Activated naive CD4-positive, alpha-beta T cell treated with anti-CD3 and anti-CD28 coated beads, Interleukin-2, amount 50 U/mL, for 24 hours (primary cell): ENCODE measurements around the gene CCDC195.

Source experiments
- H3K27ac Mint-ChIP-seq: one replicate; pipeline ENCODE4 v1.8.0; 2021; ENCODE audit warnings: mild to moderate bottlenecking, mixed read lengths
- H3K27me3 Mint-ChIP-seq: one replicate; pipeline ENCODE4 v1.8.0; 2021; ENCODE audit warnings: mixed read lengths
- H3K36me3 Mint-ChIP-seq: one replicate; pipeline ENCODE4 v1.8.0; 2021; ENCODE audit warnings: mixed read lengths
- H3K4me1 Mint-ChIP-seq: one replicate; pipeline ENCODE4 v1.8.0; 2021; ENCODE audit warnings: mixed read lengths
- H3K4me3 Mint-ChIP-seq: one replicate; pipeline ENCODE4 v1.8.0; 2021; ENCODE audit warnings: mild to moderate bottlenecking, mixed read lengths
- H3K9me3 Mint-ChIP-seq: one replicate; pipeline ENCODE4 v1.8.0; 2021; ENCODE audit warnings: mixed read lengths

The CCDC195 gene, protein sequence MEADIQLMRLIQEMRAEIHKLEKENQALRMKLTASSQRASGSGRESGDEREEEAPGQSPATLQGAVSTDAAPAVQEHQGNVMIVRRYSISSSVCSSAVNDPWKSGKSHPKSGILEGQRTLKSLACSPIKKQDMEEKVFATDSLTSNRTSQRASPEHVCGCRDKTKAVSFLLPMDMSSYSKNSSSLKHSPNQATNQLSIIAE

DNA sequence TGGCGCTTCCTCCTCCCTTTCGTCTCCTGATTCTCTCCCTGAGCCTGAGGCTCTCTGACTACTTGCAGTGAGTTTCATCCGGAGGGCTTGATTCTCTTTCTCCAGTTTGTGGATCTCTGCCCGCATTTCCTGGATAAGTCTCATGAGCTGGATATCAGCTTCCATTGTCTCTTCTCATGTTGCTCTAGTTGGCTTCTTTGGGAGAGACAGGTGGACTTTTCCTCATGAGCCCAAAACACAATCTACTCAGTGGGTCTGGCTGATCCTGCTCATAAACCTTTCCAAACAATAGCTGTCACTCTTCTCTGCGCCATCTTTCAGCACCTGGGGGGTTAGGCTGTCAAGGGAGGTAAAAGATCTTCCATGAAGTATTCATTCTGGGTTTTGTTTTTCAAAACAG is at the start of gene CCDC195:
CCDC195 (minus strand) TSS at position 165 of the 400 bp plus-strand sequence; CDS start at position 165, 0 bp downstream.
- H3K4me3 Mint-ChIP-seq: no peak within 1 kb of the TSS
- H3K36me3 Mint-ChIP-seq: no peaks in the 10 kb centered on the region
- no peaks in the 10 kb centered on the region for H3K9me3 Mint-ChIP-seq
- no peaks in the 10 kb centered on the region for H3K4me1 Mint-ChIP-seq
- peaks cover 2% of the 10 kb centered on the region for H3K27me3 Mint-ChIP-seq
- no peak within 1 kb of the TSS for H3K27ac Mint-ChIP-seq

GRCh38 chr2:224764565-224765236 is 48.5 kb upstream of the CCDC195 start:
- H3K36me3 Mint-ChIP-seq: peaks cover 72% of the 10 kb centered on the region
- no peak overlapping the region for H3K4me3 Mint-ChIP-seq
- H3K27ac Mint-ChIP-seq: peak overlapping the region; percentile 71

GRCh38 chr2:224757934-224758548 is 41.9 kb upstream of the CCDC195 start:
- Mint-ChIP-seq H3K27ac (no peak overlapping the region), H3K27me3 (no peaks in the 10 kb centered on the region), H3K4me1 (peaks cover 5% of the 10 kb centered on the region), H3K9me3 (no peaks in the 10 kb centered on the region), H3K4me3 (no peak overlapping the region), H3K36me3 (peaks cover 53% of the 10 kb centered on the region)

More at GRCh38 chr2:224764565-224765236, 48.5 kb upstream of the CCDC195 start:
- Mint-ChIP-seq H3K27me3 (no peaks in the 10 kb centered on the region), H3K9me3 (no peaks in the 10 kb centered on the region), H3K4me1 (peaks cover 51% of the 10 kb centered on the region)

DNA sequence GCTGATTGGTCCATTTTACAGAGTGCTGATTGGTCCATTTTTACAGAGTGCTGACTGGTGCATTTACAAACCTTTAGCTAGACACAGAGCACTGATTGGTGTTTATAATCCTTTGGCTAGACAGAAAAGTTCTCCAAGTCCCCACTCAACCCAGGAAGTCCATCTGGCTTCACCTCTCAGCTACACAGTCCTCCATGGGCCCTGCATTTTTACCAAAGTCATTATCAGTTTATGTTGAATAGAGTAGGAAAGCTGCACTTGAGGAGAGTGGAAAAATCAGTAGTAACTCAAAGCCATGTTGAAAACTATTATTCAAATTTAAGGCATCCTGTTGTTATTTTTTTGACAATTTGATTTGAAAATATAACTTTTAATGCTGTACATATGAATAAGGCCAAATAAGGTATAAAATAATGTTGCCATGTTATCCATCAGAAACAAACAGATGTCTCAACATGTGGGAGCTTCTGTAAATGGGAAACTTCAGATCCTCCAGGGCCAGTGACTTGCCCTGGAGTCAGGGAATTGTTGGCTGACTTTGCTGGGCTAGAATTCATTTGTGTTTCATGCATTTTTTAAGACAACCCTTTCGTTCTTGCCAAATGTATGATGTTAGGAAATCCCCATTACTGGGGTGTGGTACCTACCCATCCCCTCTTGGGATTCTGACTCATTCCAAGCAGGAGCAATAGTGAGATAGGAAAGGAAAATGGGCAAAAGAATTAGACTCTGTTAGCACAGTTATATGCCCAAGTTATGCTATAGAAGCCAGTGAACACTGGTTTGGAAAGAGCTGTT is 37.8 kb upstream of the CCDC195 start:
- no peak overlapping the region for H3K4me3 Mint-ChIP-seq

DNA sequence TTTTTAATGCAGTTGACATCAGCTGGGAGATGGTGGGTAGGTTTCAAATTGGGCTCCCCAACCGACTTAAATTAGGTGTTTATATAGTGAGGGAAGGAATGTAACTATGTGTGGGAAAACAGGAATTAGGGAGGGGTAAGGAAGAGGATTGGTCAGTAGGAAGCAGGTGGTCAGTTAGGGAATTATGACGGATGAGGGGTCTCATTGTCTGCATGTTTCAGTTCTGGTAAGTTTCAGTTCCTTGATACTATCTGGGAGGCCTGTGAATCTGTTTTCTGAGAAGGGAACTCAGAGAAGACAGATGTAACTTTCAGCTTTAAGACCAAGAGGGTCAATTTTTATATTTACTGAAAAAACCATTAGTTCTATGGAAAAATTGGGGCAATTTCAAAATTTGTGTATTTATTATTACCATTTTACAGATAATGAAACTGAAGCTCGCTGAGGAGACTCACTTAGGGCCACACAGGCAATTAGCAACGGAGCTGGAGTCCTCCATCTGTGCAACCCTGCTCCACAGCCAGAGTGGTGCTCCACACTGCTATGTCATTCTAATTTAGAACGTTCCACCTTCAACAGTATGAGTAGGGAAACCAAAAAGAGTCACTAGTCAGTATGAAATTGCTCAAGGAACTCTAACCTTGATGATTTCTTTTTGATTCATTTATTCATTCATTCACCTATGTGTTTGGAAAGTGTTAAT is 36.0 kb upstream of the CCDC195 start:
- no peaks in the 10 kb centered on the region for H3K27me3 Mint-ChIP-seq
- H3K9me3 Mint-ChIP-seq: no peaks in the 10 kb centered on the region
- peaks cover 3% of the 10 kb centered on the region for H3K36me3 Mint-ChIP-seq
- H3K4me3 Mint-ChIP-seq: no peak overlapping the region
- H3K27ac Mint-ChIP-seq: no peak overlapping the region
- no peaks in the 10 kb centered on the region for H3K4me1 Mint-ChIP-seq

More for the DNA sequence above, 37.8 kb upstream of the CCDC195 start:
- peaks cover 21% of the 10 kb centered on the region for H3K36me3 Mint-ChIP-seq
- H3K4me1 Mint-ChIP-seq: no peaks in the 10 kb centered on the region
- H3K9me3 Mint-ChIP-seq: no peaks in the 10 kb centered on the region
- H3K27ac Mint-ChIP-seq: no peak overlapping the region
- H3K27me3 Mint-ChIP-seq: no peaks in the 10 kb centered on the region

GRCh38 chr2:224749136-224749535 is 33.0 kb upstream of the CCDC195 start:
- no peak overlapping the region for H3K27ac Mint-ChIP-seq
- H3K27me3 Mint-ChIP-seq: no peaks in the 10 kb centered on the region
- H3K9me3 Mint-ChIP-seq: no peaks in the 10 kb centered on the region
- H3K4me3 Mint-ChIP-seq: no peak overlapping the region
- H3K36me3 Mint-ChIP-seq: peaks cover under 1% of the 10 kb centered on the region
- H3K4me1 Mint-ChIP-seq: no peaks in the 10 kb centered on the region

DNA sequence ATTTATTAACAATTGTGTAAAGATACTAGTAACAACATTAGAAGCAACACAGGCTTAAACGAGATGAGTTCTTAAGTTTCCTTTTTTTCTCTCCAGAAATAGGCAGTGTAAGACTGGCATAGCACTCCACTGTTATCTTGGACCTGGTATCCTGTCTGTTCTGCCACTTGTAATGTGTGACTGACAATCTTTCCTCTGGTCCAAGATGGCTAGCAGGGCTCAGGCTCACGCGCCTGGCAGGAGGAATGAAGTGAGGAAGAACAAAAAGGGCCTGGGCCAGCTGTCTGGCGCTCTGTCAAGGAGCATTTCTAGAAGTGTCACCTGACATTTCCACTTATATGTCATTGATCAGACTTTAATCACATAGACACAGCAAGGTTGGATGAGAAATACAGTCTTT is 31.6 kb upstream of the CCDC195 start:
- H3K27me3 Mint-ChIP-seq: no peaks in the 10 kb centered on the region
- no peak overlapping the region for H3K4me3 Mint-ChIP-seq
- H3K36me3 Mint-ChIP-seq: no peaks in the 10 kb centered on the region
- H3K9me3 Mint-ChIP-seq: no peaks in the 10 kb centered on the region
- no peak overlapping the region for H3K27ac Mint-ChIP-seq
- H3K4me1 Mint-ChIP-seq: peaks cover under 1% of the 10 kb centered on the region

DNA sequence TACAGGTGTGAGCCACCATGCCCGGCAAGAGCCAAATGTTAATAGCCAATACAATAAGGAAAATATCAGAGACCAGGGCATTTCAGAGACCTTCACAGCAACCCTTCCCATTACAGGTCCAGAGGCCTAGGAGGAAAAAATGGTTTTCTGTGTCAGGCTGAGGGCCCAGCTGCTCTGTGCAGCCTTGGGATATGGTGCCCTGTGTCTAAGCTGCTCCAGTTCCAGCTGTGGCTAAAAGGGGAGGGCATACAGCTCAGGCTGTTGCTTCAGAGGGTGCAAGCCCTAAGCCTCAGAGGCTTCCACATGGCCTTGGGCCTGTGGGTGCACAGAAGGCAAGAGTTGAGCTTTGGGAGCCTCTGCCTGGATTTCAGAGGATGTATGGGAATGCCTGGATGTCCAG is 20.1 kb upstream of the CCDC195 start:
- H3K4me3 Mint-ChIP-seq: no peak overlapping the region
- peaks cover 20% of the 10 kb centered on the region for H3K9me3 Mint-ChIP-seq
- no peak overlapping the region for H3K27ac Mint-ChIP-seq
- peaks cover 2% of the 10 kb centered on the region for H3K27me3 Mint-ChIP-seq
- peaks cover 6% of the 10 kb centered on the region for H3K36me3 Mint-ChIP-seq
- no peaks in the 10 kb centered on the region for H3K4me1 Mint-ChIP-seq

- H3K4me1 Mint-ChIP-seq: no peaks in the 10 kb centered on the region
- no peak overlapping the region for H3K4me3 Mint-ChIP-seq
- peaks cover under 1% of the 10 kb centered on the region for H3K27me3 Mint-ChIP-seq
- no peak overlapping the region for H3K27ac Mint-ChIP-seq
- H3K36me3 Mint-ChIP-seq: peaks cover 6% of the 10 kb centered on the region
- H3K9me3 Mint-ChIP-seq: peaks cover 20% of the 10 kb centered on the region
Observed at GRCh38 chr2:224734949-224735348, 18.8 kb upstream of the CCDC195 start.

DNA sequence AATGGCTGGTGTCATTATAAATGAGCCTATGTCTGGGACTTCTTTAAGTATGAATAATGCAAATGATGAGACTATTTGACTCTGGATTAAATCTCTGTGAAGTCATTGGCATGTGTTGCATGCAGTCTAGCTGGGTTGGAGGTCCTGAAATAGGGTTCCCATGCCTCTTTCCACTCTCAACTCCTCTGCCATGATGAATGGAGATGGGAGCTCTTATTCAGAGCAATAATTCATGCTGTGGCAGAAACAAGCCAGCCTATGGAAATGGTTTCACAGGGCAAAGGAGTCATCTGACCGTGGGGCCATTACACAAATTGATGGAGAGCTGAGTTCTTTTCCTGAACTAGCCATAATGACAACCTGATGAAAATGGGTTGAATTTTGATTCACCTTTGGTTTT is 15.5 kb upstream of the CCDC195 start:
- Mint-ChIP-seq H3K9me3 (peaks cover 13% of the 10 kb centered on the region), H3K36me3 (no peaks in the 10 kb centered on the region), H3K27me3 (no peaks in the 10 kb centered on the region), H3K4me3 (no peak overlapping the region), H3K4me1 (no peaks in the 10 kb centered on the region), H3K27ac (no peak overlapping the region)

- Mint-ChIP-seq H3K27ac (no peak overlapping the region), H3K27me3 (peaks cover 3% of the 10 kb centered on the region)
Observed at GRCh38 chr2:224729435-224729834, 13.3 kb upstream of the CCDC195 start.

DNA sequence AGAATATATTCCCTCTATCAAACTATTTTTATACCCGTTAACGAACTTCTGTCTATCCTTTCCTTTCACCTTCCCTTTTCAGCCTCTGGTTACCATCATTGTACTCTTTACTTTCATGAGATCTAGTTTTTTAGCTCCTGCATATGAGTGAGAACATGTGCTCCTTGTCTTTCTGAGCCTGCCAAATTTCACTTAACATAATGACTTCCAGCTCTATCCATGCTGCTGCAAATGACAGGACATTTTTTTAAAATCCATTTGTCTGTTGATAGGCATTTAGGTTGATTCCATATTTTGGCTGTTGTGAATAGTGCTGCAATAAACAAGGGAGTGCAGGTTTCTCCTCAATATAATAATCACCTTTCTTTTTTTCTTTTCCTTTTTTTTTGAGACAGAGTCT is 8.2 kb upstream of the CCDC195 start:
- peaks cover 13% of the 10 kb centered on the region for H3K9me3 Mint-ChIP-seq
- no peak overlapping the region for H3K4me3 Mint-ChIP-seq
- no peaks in the 10 kb centered on the region for H3K4me1 Mint-ChIP-seq
- no peak overlapping the region for H3K27ac Mint-ChIP-seq
- H3K27me3 Mint-ChIP-seq: peaks cover 3% of the 10 kb centered on the region
- no peaks in the 10 kb centered on the region for H3K36me3 Mint-ChIP-seq

More at GRCh38 chr2:224729435-224729834, 13.3 kb upstream of the CCDC195 start:
- Mint-ChIP-seq H3K9me3 (peaks cover 13% of the 10 kb centered on the region), H3K4me3 (no peak overlapping the region), H3K36me3 (no peaks in the 10 kb centered on the region), H3K4me1 (no peaks in the 10 kb centered on the region)

GRCh38 chr2:224723586-224724217 is 7.5 kb upstream of the CCDC195 start:
- Mint-ChIP-seq H3K9me3 (peaks cover 12% of the 10 kb centered on the region), H3K27ac (no peak overlapping the region), H3K4me3 (no peak overlapping the region), H3K4me1 (no peaks in the 10 kb centered on the region), H3K27me3 (peaks cover 3% of the 10 kb centered on the region), H3K36me3 (no peaks in the 10 kb centered on the region)

GRCh38 chr2:224722770-224723169 is 6.6 kb upstream of the CCDC195 start:
- Mint-ChIP-seq H3K9me3 (peaks cover 6% of the 10 kb centered on the region), H3K27ac (no peak overlapping the region), H3K27me3 (peaks cover 3% of the 10 kb centered on the region), H3K4me3 (no peak overlapping the region), H3K36me3 (no peaks in the 10 kb centered on the region), H3K4me1 (no peaks in the 10 kb centered on the region)

GRCh38 chr2:224722250-224722649 is 6.1 kb upstream of the CCDC195 start:
- Mint-ChIP-seq H3K27ac (no peak overlapping the region), H3K4me3 (no peak overlapping the region), H3K36me3 (no peaks in the 10 kb centered on the region)

More at GRCh38 chr2:224722250-224722649, 6.1 kb upstream of the CCDC195 start:
- H3K9me3 Mint-ChIP-seq: peaks cover 6% of the 10 kb centered on the region
- peaks cover 3% of the 10 kb centered on the region for H3K27me3 Mint-ChIP-seq
- no peaks in the 10 kb centered on the region for H3K4me1 Mint-ChIP-seq
